ENCODE results near the gene RSPH1. TPM values are rescaled to one million over a fixed set of nuclear protein-coding genes. Genes with fewer than 3 reads are reported as not detected.
A peak's percentile ranks its signal among the peaks of the same experiment; 100 is the strongest.

RSPH1 gene
- total RNA-seq, 4 donors from 2014 or later = 0.80 to 10.0 (median 8.0) TPM

DNA sequence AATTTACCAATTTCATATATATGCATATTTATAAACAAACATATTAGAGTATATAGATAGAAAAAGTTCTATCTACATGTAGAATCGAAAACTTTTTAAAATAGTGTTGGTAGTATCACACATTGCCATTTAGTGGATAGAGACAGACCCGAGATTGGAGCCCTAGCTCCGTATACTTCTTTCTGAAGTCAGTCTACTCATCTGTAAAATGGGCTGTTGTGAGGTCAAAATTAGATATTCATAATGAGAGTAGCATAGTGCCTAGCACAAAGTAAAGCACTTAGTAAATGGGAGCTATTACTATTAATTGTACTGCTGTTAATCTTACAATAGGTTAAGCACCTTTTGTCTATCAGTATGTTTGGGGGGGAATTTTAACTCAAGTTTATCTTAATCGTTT, 4.2 kb upstream of the RSPH1 start:
- no peak overlapping the region for H3K27ac ChIP-seq
- H3K9me3 ChIP-seq = no peaks in the 10 kb centered on the region
- in situ Hi-C loops (cut with MboI; ENCODE audit: low pct_ligation_motif_present in 1 of 4, low pct_unique_long_range_greater_than_20kb in 1 of 4, low sequenced_read_pairs in 3 of 4) = no loop called here
- TF ChIP-seq, protein P1, sequence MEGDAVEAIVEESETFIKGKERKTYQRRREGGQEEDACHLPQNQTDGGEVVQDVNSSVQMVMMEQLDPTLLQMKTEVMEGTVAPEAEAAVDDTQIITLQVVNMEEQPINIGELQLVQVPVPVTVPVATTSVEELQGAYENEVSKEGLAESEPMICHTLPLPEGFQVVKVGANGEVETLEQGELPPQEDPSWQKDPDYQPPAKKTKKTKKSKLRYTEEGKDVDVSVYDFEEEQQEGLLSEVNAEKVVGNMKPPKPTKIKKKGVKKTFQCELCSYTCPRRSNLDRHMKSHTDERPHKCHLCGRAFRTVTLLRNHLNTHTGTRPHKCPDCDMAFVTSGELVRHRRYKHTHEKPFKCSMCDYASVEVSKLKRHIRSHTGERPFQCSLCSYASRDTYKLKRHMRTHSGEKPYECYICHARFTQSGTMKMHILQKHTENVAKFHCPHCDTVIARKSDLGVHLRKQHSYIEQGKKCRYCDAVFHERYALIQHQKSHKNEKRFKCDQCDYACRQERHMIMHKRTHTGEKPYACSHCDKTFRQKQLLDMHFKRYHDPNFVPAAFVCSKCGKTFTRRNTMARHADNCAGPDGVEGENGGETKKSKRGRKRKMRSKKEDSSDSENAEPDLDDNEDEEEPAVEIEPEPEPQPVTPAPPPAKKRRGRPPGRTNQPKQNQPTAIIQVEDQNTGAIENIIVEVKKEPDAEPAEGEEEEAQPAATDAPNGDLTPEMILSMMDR (IDR thresholded peaks at IDR 0.05) = no peak
- no peak for TF ChIP-seq EP300 (IDR thresholded peaks at IDR 0.05; ENCODE audit: low read depth)
- no peak for TF ChIP-seq POLR2A (IDR thresholded peaks at IDR 0.05)
- TF ChIP-seq POLR2AphosphoS5 (IDR thresholded peaks at IDR 0.05) = no peak
- WGBS, 2 donors (ENCODE audit: low coverage in 1 of 2) = 78 to 82% methylated on average over 4 of the region's 4 CpGs
- peaks cover 5 to 16% (median 12%) of the 10 kb centered on the region in 4 donors for H3K4me1 ChIP-seq
- no peak for DNase-seq
- no peak overlapping the region for H3K4me3 ChIP-seq
- intact Hi-C loops (cut with DNase I; ENCODE audit: low total_unique reads) = no loop called here
- no peaks in the 10 kb centered on the region for H3K36me3 ChIP-seq
- no peaks in the 10 kb centered on the region for H3K27me3 ChIP-seq

DNA sequence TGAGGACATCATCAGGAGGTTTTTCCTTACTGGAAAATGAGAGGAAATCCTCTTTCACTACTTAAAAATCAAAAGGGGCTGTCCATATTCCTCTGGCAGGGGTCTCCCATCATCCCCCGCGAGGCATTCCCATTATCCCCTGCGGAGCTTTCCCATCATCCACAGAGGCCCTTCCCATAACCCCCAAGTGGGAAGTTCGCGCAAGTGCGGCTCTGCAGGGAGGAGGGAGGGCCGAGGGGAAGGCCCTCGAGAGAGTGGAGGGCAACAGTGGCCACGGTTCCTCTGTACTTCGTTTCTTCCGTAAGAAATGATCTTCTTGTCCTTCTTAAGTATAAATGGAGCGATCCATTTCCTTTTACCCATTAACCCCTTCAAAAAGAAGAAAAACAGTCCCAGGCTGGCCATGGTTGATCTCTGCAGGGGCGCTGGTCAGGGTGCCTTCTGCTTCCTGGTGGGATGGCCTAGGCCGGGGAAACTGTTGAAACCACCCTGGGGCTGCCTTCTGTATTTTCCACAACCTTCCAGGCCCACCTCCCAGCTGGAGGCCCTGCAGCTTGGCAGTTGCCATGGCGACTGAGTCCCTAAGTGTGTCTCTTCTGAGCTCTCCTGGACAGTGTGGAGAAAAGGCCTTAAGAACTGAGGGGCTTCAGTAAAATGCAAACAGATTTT, 3.6 kb upstream of the RSPH1 start:
- WGBS, 2 donors (ENCODE audit: low coverage in 1 of 2) = 83 to 84% methylated on average over 2 to 15 of the region's 15 CpGs
- intact Hi-C loops (cut with DNase I; ENCODE audit: low total_unique reads) = no loop called here
- peaks cover 7 to 19% (median 15%) of the 10 kb centered on the region in 4 donors for H3K4me1 ChIP-seq
- no peak for DNase-seq
- H3K9me3 ChIP-seq = no peaks in the 10 kb centered on the region
- H3K27me3 ChIP-seq = no peaks in the 10 kb centered on the region
- no peak overlapping the region for H3K4me3 ChIP-seq
- no peak overlapping the region for H3K27ac ChIP-seq
- H3K36me3 ChIP-seq = no peaks in the 10 kb centered on the region
- in situ Hi-C loops (cut with MboI; ENCODE audit: low pct_ligation_motif_present in 1 of 4, low pct_unique_long_range_greater_than_20kb in 1 of 4, low sequenced_read_pairs in 3 of 4) = no loop called here
- TF ChIP-seq POLR2AphosphoS5 (IDR thresholded peaks at IDR 0.05) = no peak
- TF ChIP-seq EP300 (IDR thresholded peaks at IDR 0.05; ENCODE audit: low read depth) = no peak

DNA sequence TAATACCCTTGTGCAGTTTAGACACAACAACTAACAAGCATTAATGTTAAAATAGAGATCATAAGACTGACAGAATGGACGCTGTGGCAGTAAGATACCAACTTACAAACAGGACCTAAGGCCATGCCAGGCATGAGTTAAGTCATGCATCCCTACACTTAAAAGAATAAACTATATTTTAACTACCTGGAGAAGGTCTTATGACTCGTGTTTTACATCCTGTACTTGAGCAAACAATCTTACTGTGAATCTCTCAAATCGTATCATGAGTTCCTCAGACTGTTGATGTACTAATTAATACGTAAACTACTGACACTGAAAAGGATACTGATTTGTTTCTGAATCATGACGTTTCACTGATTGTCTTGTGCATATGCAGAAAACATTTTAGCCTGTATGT, 2.0 kb upstream of the RSPH1 start:
- H3K27ac ChIP-seq = no peak overlapping the region
- H3K9me3 ChIP-seq = no peaks in the 10 kb centered on the region
- no peaks in the 10 kb centered on the region for H3K36me3 ChIP-seq
- peaks cover 7 to 25% (median 18%) of the 10 kb centered on the region in 4 donors for H3K4me1 ChIP-seq
- no peak overlapping the region for H3K4me3 ChIP-seq
- in situ Hi-C loops (cut with MboI; ENCODE audit: low pct_ligation_motif_present in 1 of 4, low pct_unique_long_range_greater_than_20kb in 1 of 4, low sequenced_read_pairs in 3 of 4) (no loop called here), intact Hi-C loops (cut with DNase I; ENCODE audit: low total_unique reads) (no loop called here)
- WGBS, 2 donors (ENCODE audit: low coverage in 1 of 2) = 63 to 75% methylated on average over 5 of the region's 5 CpGs
- DNase-seq = no peak
- no peaks in the 10 kb centered on the region for H3K27me3 ChIP-seq
- TF ChIP-seq POLR2AphosphoS5 (IDR thresholded peaks at IDR 0.05) = no peak
- TF ChIP-seq, protein P1 (IDR thresholded peaks at IDR 0.05) = no peak
- no peak for TF ChIP-seq POLR2A (IDR thresholded peaks at IDR 0.05)
- no peak for TF ChIP-seq EP300 (IDR thresholded peaks at IDR 0.05; ENCODE audit: low read depth)

DNA sequence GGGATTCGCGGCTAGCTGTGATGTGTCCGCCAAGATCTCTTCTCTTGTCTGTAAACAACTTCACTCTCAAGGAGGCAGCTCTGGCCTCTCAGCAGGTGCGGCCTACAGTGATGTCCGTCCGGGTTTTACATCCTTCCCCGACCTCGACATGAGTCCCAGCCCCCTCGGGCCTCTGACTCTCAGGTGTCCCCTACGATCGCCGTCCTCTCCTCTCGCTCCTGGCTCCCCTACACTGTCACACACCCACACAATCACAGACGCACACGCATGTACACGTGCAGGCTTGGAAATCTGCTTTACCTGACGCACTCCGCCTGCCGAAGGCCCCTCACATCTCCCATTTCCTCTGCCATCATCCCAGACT, 797 bp upstream of the RSPH1 start:
- TF ChIP-seq POLR2A (IDR thresholded peaks at IDR 0.05) (no peak), POLR2AphosphoS5 (IDR thresholded peaks at IDR 0.05) (no peak), EP300 (IDR thresholded peaks at IDR 0.05; ENCODE audit: low read depth) (no peak)
- TF ChIP-seq, protein P1 (IDR thresholded peaks at IDR 0.05) = no peak
- 25% methylated on average over 19 of the region's 19 CpGs; no CpG with 5 or more reads in 1 of the 2 donors for WGBS, 2 donors (ENCODE audit: low coverage in 1 of 2)
- in situ Hi-C loops (cut with MboI; ENCODE audit: low pct_ligation_motif_present in 1 of 4, low pct_unique_long_range_greater_than_20kb in 1 of 4, low sequenced_read_pairs in 3 of 4) (no loop called here), intact Hi-C loops (cut with DNase I; ENCODE audit: low total_unique reads) (no loop called here)
- H3K36me3 ChIP-seq = no peaks in the 10 kb centered on the region
- no peaks in the 10 kb centered on the region for H3K27me3 ChIP-seq
- peak overlapping the region; percentile 83 to 92 (median 88) for H3K27ac ChIP-seq
- H3K9me3 ChIP-seq = no peaks in the 10 kb centered on the region
- H3K4me3 ChIP-seq = peak overlapping the region; percentile 43 to 80 (median 50)
- peaks cover 7 to 36% (median 18%) of the 10 kb centered on the region in 4 donors for H3K4me1 ChIP-seq
- no peak for DNase-seq

All from transverse colon (tissue), 4 donors.